Suprapubic skin (tissue), 4 donors: Measurements from ENCODE around the gene ZNF304. TPM values are rescaled to one million over a fixed set of nuclear protein-coding genes. Genes with fewer than 3 reads are reported as not detected.
"Not testable (repeated sequence)": the region's sequence is repeated elsewhere in the genome, so short reads cannot be mapped to it uniquely, and the experiment has no call there.

Experiments used
- DNase-seq, 2 donors: peaks; one replicate each; pipeline ENCODE4 v3.0.0-alpha.2; 2019; ENCODE audit warnings: low spot score in 2 of 2
- H3K27ac ChIP-seq: fragments of 200-600 bp; sonication (generic); one replicate; pipeline ENCODE4 v1.5.1; 2019
- H3K27me3 ChIP-seq: fragments of 200-600 bp; sonication (generic); one replicate; pipeline ENCODE4 v1.5.1; 2019
- H3K36me3 ChIP-seq: fragments of 200-600 bp; sonication (generic); one replicate; pipeline ENCODE4 v1.5.1; 2019
- H3K4me1 ChIP-seq: fragments of 200-600 bp; sonication (generic); one replicate; pipeline ENCODE4 v1.5.1; 2019
- H3K4me3 ChIP-seq: fragments of 200-600 bp; sonication (generic); one replicate; pipeline ENCODE4 v1.5.1; 2019; ENCODE audit warnings: mild to moderate bottlenecking
- H3K9me3 ChIP-seq: fragments of 200-600 bp; sonication (generic); one replicate; pipeline ENCODE4 v1.5.1; 2019
- EP300 ChIP-seq: sonication (generic); formaldehyde crosslinking; IDR thresholded peaks from one replicate; pipeline ENCODE4 v1.6.1; 2017; ENCODE audit warnings: antibody characterized with exemption
- POLR2A ChIP-seq, 2 donors: fragments of 450-650 bp; IDR thresholded peaks; one replicate each; pipeline ENCODE4 v1.6.1; 2017; ENCODE audit warnings: antibody characterized with exemption in 2 of 2, mild to moderate bottlenecking in 2 of 2, moderate library complexity in 2 of 2
- POLR2AphosphoS5 ChIP-seq, 3 donors: sonication (generic); formaldehyde crosslinking; IDR thresholded peaks; one replicate each; pipeline ENCODE4 v1.6.1; 2017; ENCODE audit warnings: antibody characterized with exemption in 3 of 3
- WGBS: methylation state at CpG from one replicate; pipeline ENCODE4 v1.1.5; 2018; 5-methylcytosine and 5-hydroxymethylcytosine counted together
- total RNA-seq, 4 donors: library from RNA; depleted of rRNA; stranded (reverse); fragments of >200 nt; gene quantifications; one replicate each; pipeline ENCODE4 v1.1.0, GENCODE V29; 2016
- TF ChIP-seq, protein P1 (sequence below), 2 donors: fragments of 200-600 bp in 1 of 2; fragments of 450-650 bp in 1 of 2; sonication (generic) in 1 of 2; IDR thresholded peaks; one replicate each; pipeline ENCODE4 v1.5.1; 2016 to 2019; ENCODE audit warnings: antibody characterized with exemption in 2 of 2, mild to moderate bottlenecking in 1 of 2, moderate library complexity in 1 of 2

ZNF304 gene
- total RNA-seq, 4 donors from 2014 or later, result 10.0 to 12.4 (median 11.3) TPM

GRCh38 chr19:57362419-57362818, 11.3 kb downstream of the ZNF304 start:
- DNase-seq, result no peak
- Histone ChIP-seq H3K9me3 (no peaks in the 10 kb centered on the region), H3K27ac (peak overlapping the region; percentile 87), H3K36me3 (peaks cover 13% of the 10 kb centered on the region), H3K4me1 (peaks cover 18% of the 10 kb centered on the region), H3K27me3 (no peaks in the 10 kb centered on the region), H3K4me3 (peak overlapping the region; percentile 67)
- TF ChIP-seq POLR2AphosphoS5 (IDR thresholded peaks at IDR 0.05), result no peak
- TF ChIP-seq POLR2A (IDR thresholded peaks at IDR 0.05), result no peak
- no peak for TF ChIP-seq EP300
- TF ChIP-seq, protein P1, sequence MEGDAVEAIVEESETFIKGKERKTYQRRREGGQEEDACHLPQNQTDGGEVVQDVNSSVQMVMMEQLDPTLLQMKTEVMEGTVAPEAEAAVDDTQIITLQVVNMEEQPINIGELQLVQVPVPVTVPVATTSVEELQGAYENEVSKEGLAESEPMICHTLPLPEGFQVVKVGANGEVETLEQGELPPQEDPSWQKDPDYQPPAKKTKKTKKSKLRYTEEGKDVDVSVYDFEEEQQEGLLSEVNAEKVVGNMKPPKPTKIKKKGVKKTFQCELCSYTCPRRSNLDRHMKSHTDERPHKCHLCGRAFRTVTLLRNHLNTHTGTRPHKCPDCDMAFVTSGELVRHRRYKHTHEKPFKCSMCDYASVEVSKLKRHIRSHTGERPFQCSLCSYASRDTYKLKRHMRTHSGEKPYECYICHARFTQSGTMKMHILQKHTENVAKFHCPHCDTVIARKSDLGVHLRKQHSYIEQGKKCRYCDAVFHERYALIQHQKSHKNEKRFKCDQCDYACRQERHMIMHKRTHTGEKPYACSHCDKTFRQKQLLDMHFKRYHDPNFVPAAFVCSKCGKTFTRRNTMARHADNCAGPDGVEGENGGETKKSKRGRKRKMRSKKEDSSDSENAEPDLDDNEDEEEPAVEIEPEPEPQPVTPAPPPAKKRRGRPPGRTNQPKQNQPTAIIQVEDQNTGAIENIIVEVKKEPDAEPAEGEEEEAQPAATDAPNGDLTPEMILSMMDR (IDR thresholded peaks at IDR 0.05), result no peak
- 73% methylated on average over 2 of the region's 2 CpGs for WGBS

- H3K27me3 ChIP-seq, result no peaks in the 10 kb centered on the region
- peak within 1 kb of the TSS; percentile 87 for H3K27ac ChIP-seq
- DNase-seq, result peak; percentile 99
- H3K4me3 ChIP-seq, result peak within 1 kb of the TSS; percentile 67
- peaks cover 18% of the 10 kb centered on the region for H3K4me1 ChIP-seq
- H3K9me3 ChIP-seq, result no peaks in the 10 kb centered on the region
- TF ChIP-seq POLR2AphosphoS5 (IDR thresholded peaks at IDR 0.05) (peak; percentile 11 to 97 (median 76)), EP300 (peak; percentile 71), POLR2A (IDR thresholded peaks at IDR 0.05) (peak in 1 of 2 donors; percentile 66)
- TF ChIP-seq, protein P1 (IDR thresholded peaks at IDR 0.05), result no peak
- WGBS, result 1% methylated on average over 42 of the region's 47 CpGs
- H3K36me3 ChIP-seq, result peaks cover 6% of the 10 kb centered on the region
These were observed 12.1 kb downstream of the ZNF304 start, which contains the start of the genes TRAPPC2B and ZNF547 for GRCh38 chr19:57362997-57363687. Gene TRAPPC2B, plus strand, starts transcription at chr19:57363551. Its CDS starts 1,283 bp downstream, at chr19:57364834. Gene ZNF547, plus strand, starts transcription at chr19:57363551. Its CDS starts 5,005 bp downstream, at chr19:57368556.

DNA sequence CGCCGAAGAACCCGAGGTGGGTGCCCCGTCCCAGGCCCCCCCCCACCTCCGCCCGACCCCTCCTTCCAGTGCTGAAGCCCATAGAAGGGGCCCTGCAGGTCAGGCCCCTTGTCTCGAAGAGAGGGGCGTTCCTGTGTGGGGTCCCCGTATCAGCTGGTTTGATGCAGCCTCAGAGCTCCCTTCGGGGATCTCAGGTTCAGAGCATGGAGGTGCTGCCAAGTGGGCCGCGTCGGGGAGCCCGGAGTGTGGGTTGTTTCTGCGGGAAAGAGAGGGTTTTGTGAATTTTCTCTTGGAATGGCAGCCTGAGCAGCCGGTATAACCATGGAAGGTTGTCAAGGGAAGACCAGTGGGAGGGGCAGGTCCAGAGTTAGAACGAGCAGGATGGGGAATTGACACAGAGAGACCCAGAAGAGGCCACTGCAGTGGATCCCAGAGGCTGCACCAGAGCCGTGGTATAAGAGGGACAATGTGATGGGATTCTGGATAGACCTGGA, 12.7 kb downstream of the ZNF304 start:
- H3K4me3 ChIP-seq, result peak overlapping the region; percentile 67
- no peaks in the 10 kb centered on the region for H3K27me3 ChIP-seq
- no peak for TF ChIP-seq EP300
- TF ChIP-seq, protein P1 (IDR thresholded peaks at IDR 0.05), result no peak
- TF ChIP-seq POLR2AphosphoS5 (IDR thresholded peaks at IDR 0.05), result no peak
- TF ChIP-seq POLR2A (IDR thresholded peaks at IDR 0.05), result no peak
- H3K36me3 ChIP-seq, result peaks cover under 1% of the 10 kb centered on the region
- WGBS, result 6% methylated on average over 5 of the region's 18 CpGs
- no peak for DNase-seq
- no peaks in the 10 kb centered on the region for H3K9me3 ChIP-seq
- peaks cover 18% of the 10 kb centered on the region for H3K4me1 ChIP-seq
- H3K27ac ChIP-seq, result peak overlapping the region; percentile 87

DNA sequence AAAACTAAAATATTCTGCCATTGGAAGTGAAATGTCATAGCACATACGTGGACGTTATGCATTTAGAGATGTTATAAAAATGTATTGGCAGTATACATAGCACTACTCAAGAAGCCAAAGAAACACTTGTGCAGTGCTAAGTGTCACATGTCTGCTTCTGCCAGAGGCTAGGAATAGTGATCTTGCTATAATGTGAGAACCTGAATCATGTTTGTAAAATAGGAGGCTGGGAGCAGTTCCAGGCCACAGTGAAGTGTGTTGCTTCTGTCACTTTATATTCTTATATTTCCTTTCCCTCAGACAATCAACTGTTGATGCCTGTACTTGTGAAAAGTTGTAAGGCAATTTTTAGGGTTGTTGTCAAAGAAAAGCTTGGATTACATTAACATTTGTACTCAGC, 15.7 kb downstream of the ZNF304 start:
- 88% methylated on average over 2 of the region's 2 CpGs for WGBS
- H3K4me1 ChIP-seq, result peaks cover 15% of the 10 kb centered on the region
- no peak overlapping the region for H3K27ac ChIP-seq
- no peaks in the 10 kb centered on the region for H3K9me3 ChIP-seq
- H3K27me3 ChIP-seq, result no peaks in the 10 kb centered on the region
- H3K4me3 ChIP-seq, result no peak overlapping the region
- DNase-seq, result no peak
- TF ChIP-seq POLR2AphosphoS5 (IDR thresholded peaks at IDR 0.05) (no peak), EP300 (no peak), POLR2A (IDR thresholded peaks at IDR 0.05) (no peak)
- TF ChIP-seq, protein P1 (IDR thresholded peaks at IDR 0.05), result no peak
- peaks cover 3% of the 10 kb centered on the region for H3K36me3 ChIP-seq

DNA sequence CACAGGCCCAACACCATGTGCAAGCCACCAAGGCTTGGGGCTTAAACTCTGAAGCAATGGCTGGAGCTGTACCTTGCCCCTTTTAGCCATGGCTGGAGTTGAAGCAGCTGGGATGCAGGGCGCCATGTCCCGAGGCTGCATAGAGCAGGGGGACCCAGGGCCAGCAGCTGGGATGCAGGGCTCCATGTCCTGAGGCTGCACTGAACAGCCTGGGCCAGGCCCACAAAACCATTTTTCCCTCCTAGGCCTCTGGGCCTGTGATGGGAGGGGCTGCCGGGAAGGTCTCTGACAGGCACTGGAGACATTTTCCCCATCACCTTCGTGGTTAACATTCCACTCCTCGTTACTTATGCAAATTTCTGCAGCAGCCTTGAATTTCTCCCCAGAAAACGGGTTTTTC, 23.1 kb downstream of the ZNF304 start:
- peaks cover 60% of the 10 kb centered on the region for H3K36me3 ChIP-seq
- H3K27me3 ChIP-seq, result no peaks in the 10 kb centered on the region
- no peak overlapping the region for H3K4me3 ChIP-seq
- TF ChIP-seq POLR2AphosphoS5 (IDR thresholded peaks at IDR 0.05), result no peak
- H3K4me1 ChIP-seq, result no peaks in the 10 kb centered on the region
- peaks cover 23% of the 10 kb centered on the region for H3K9me3 ChIP-seq
- WGBS, result 92% methylated on average over 4 of the region's 6 CpGs
- DNase-seq, result no peak
- H3K27ac ChIP-seq, result no peak overlapping the region

DNA sequence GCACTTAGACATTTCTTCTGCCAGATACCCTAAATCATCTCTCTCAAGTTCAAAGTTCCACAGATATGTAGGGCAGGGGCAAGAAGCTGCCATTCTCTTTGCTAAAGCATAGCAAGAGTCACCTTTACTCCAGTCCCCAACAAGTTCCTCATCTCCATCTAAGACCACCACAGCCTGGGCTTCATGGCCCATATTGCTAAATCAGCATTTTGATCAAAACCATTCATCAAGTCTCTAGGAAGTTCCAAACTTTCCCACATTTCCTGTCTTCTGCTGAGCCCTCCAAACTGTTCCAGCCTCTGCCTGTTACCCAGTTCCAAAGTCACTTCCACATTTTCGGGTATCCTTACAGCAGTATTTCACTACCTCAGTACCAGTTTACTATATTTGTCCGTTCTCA, 23.6 kb downstream of the ZNF304 start:
- not testable (repeated sequence) for DNase-seq, H3K4me1 ChIP-seq, H3K27ac ChIP-seq, H3K27me3 ChIP-seq, H3K4me3 ChIP-seq
- WGBS, result 97% methylated on average over 2 of the region's 2 CpGs
- Histone ChIP-seq H3K9me3 (peaks cover 23% of the 10 kb centered on the region), H3K36me3 (peaks cover 60% of the 10 kb centered on the region)
